ENCODE measurements around the gene TM2D3. TPM values are rescaled to one million over a fixed set of nuclear protein-coding genes. Genes with fewer than 3 reads are reported as not detected.

TM2D3 gene
- total RNA-seq (2022) (44.1 and 48.8 TPM in 2 replicates), Bru-seq, nascent RNA (percentile 87 among the genes with signal in this experiment), BruChase-seq, experiment 1, labeled RNA remaining after a 6-hour chase (percentile 80 among the genes with signal in this experiment), BruChase-seq, experiment 2, labeled RNA remaining after a 2-hour chase (percentile 81 among the genes with signal in this experiment)
- long read RNA-seq, transcript TM2D3-202 (5 exons, 1,329 nt) = major isoform, 54 of 84 reads
- long read RNA-seq, transcript TM2D3-201 (6 exons, 1,381 nt) = minor isoform, 14 of 84 reads
- long read RNA-seq, partial matches to known transcripts = 0 of 84 reads
- long read RNA-seq, other reads (novel, unspliced or antisense) = 6 of 84 reads

- BruUV-seq (replicated peaks) = no TSS peak
- intact Hi-C loops (cut with micrococcal nuclease; ENCODE audit: unreplicated experiment) = loop anchor here (5.0 kb wide), 1 partner anchor 70 kb away; the partner anchor contains the start of gene TARS3
These were observed at the start of gene TM2D3 for GRCh38 chr15:101652098-101652785. TSS of gene TM2D3 (minus strand) at chr15:101652381. CDS start at chr15:101652361, 20 bp downstream.

GRCh38 chr15:101698314-101698713 lies 46.1 kb upstream of the TM2D3 start:
- BruUV-seq (replicated peaks) = no TSS peak
- DNase-seq = no peak
- no peaks in the 10 kb centered on the region for H3K9me3 Mint-ChIP-seq (ENCODE audit: low read depth, unreplicated experiment)
- intact Hi-C loops (cut with micrococcal nuclease; ENCODE audit: unreplicated experiment) = no loop called here
- H3K4me3 Mint-ChIP-seq (ENCODE audit: low read depth, unreplicated experiment) = no peak overlapping the region
- H3K27me3 Mint-ChIP-seq (ENCODE audit: unreplicated experiment) = no peaks in the 10 kb centered on the region
- H3K36me3 Mint-ChIP-seq (ENCODE audit: insufficient read depth, unreplicated experiment) = peaks cover under 1% of the 10 kb centered on the region
- CTCF ChIA-PET = no interaction called here
- H3K4me1 Mint-ChIP-seq (ENCODE audit: low read depth, unreplicated experiment) = no peaks in the 10 kb centered on the region
- TF ChIP-seq CTCF (IDR thresholded peaks at IDR 0.05; ENCODE audit: unreplicated experiment) = no peak
- no peak overlapping the region for H3K27ac Mint-ChIP-seq (ENCODE audit: unreplicated experiment)

More at GRCh38 chr15:101652098-101652785, at the start of gene TM2D3:
- H3K27ac Mint-ChIP-seq (ENCODE audit: unreplicated experiment) = peak within 1 kb of the TSS; percentile 81
- TF ChIP-seq CTCF (IDR thresholded peaks at IDR 0.05; ENCODE audit: unreplicated experiment) = peak; percentile 79
- CTCF ChIA-PET = interaction anchor here (1.3 kb wide), 1 partner anchor 363 kb away, joined by 3 read pairs; no protein-coding TSS in a partner anchor
- peaks cover 41% of the 10 kb centered on the region for H3K36me3 Mint-ChIP-seq (ENCODE audit: insufficient read depth, unreplicated experiment)
- no peaks in the 10 kb centered on the region for H3K9me3 Mint-ChIP-seq (ENCODE audit: low read depth, unreplicated experiment)
- H3K27me3 Mint-ChIP-seq (ENCODE audit: unreplicated experiment) = no peaks in the 10 kb centered on the region
- DNase-seq = peak; percentile 98
- H3K4me1 Mint-ChIP-seq (ENCODE audit: low read depth, unreplicated experiment) = peaks cover 7% of the 10 kb centered on the region
- H3K4me3 Mint-ChIP-seq (ENCODE audit: low read depth, unreplicated experiment) = peak within 1 kb of the TSS; percentile 81

- CTCF ChIA-PET = no interaction called here
- H3K4me3 Mint-ChIP-seq (ENCODE audit: low read depth, unreplicated experiment) = no peak overlapping the region
- H3K27ac Mint-ChIP-seq (ENCODE audit: unreplicated experiment) = no peak overlapping the region
These were observed 45.3 kb upstream of the TM2D3 start for GRCh38 chr15:101697488-101697887.

GRCh38 chr15:101696829-101697228 lies 44.6 kb upstream of the TM2D3 start:
- Mint-ChIP-seq H3K9me3 (ENCODE audit: low read depth, unreplicated experiment) (no peaks in the 10 kb centered on the region), H3K27me3 (ENCODE audit: unreplicated experiment) (no peaks in the 10 kb centered on the region), H3K4me3 (ENCODE audit: low read depth, unreplicated experiment) (no peak overlapping the region), H3K36me3 (ENCODE audit: insufficient read depth, unreplicated experiment) (peaks cover 5% of the 10 kb centered on the region), H3K27ac (ENCODE audit: unreplicated experiment) (no peak overlapping the region), H3K4me1 (ENCODE audit: low read depth, unreplicated experiment) (no peaks in the 10 kb centered on the region)
- DNase-seq = no peak
- CTCF ChIA-PET = no interaction called here
- no peak for TF ChIP-seq CTCF (IDR thresholded peaks at IDR 0.05; ENCODE audit: unreplicated experiment)
- no TSS peak for BruUV-seq (replicated peaks)
- intact Hi-C loops (cut with micrococcal nuclease; ENCODE audit: unreplicated experiment) = no loop called here

More at GRCh38 chr15:101697488-101697887, 45.3 kb upstream of the TM2D3 start:
- peaks cover 5% of the 10 kb centered on the region for H3K36me3 Mint-ChIP-seq (ENCODE audit: insufficient read depth, unreplicated experiment)
- H3K27me3 Mint-ChIP-seq (ENCODE audit: unreplicated experiment) = no peaks in the 10 kb centered on the region
- H3K4me1 Mint-ChIP-seq (ENCODE audit: low read depth, unreplicated experiment) = no peaks in the 10 kb centered on the region
- intact Hi-C loops (cut with micrococcal nuclease; ENCODE audit: unreplicated experiment) = no loop called here
- BruUV-seq (replicated peaks) = no TSS peak
- no peaks in the 10 kb centered on the region for H3K9me3 Mint-ChIP-seq (ENCODE audit: low read depth, unreplicated experiment)
- no peak for TF ChIP-seq CTCF (IDR thresholded peaks at IDR 0.05; ENCODE audit: unreplicated experiment)
- DNase-seq = no peak

Data from Calu3 (cell line).